ENCODE measurements around the gene ASCL5. TPM values are rescaled to one million over a fixed set of nuclear protein-coding genes. Genes with fewer than 3 reads are reported as not detected.
"Not testable (repeated sequence)": the region's sequence is repeated elsewhere in the genome, so short reads cannot be mapped to it uniquely, and the experiment has no call there.

The ASCL5 gene
- polyA plus RNA-seq, 3 donors from 2014 or later: 0.11 TPM; not detected in 2

DNA sequence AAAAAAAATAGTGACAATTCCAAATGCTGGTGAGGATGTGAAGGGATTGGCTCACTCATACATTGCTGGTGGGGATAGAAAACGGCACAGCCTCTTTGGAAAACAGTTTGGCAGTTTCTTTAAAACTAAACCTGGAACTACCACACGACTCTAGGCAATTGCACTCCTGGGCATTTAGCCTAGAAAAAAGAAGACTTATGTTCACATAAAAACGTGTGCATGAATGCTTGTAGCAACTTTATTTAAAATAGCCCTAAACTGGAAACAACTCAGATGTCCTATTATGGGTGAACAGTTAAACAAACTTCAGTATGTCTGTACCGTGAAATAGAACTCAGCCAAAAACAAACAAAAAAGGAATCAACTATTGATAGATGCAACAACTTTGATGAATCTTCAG, 36.7 kb upstream of the ASCL5 start:
- Mint-ChIP-seq H3K4me1 (no peaks in the 10 kb centered on the region), H3K4me3 (no peak overlapping the region), H3K36me3 (no peaks in the 10 kb centered on the region)

DNA sequence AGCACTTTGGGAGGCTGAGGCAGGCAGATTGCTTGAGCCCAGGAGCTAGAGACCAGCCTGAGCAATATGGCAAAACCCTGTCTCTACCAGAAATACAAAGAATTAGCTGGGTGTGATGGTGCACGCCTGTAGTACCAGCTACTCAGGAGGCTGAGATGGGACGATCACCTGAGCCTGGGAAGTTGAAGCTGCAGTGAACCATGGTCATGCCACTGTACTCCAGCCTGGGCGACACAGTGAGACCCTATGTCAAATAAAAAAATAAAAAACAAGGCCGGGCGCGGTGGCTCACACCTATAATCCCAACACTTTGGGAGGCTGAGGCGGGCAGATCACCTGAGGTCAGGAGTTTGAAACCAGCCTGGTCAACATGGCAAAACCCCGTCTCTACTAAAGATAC, 36.1 kb upstream of the ASCL5 start:
- DNase-seq, H3K36me3 Mint-ChIP-seq, H3K4me3 Mint-ChIP-seq, H3K27ac Mint-ChIP-seq, H3K4me1 Mint-ChIP-seq, H3K9me3 Mint-ChIP-seq: not testable (repeated sequence)
- H3K27me3 Mint-ChIP-seq (ENCODE audit: low read depth in 3 of 3): peaks cover 0 to 14% (median 3%) of the 10 kb centered on the region in 3 donors

More for the DNA sequence above, 36.7 kb upstream of the ASCL5 start:
- H3K9me3 Mint-ChIP-seq: peaks cover 0 to 3% (median 0%) of the 10 kb centered on the region in 6 donors
- H3K27ac Mint-ChIP-seq: no peak overlapping the region
- DNase-seq: no peak
- H3K27me3 Mint-ChIP-seq (ENCODE audit: low read depth in 3 of 3): peaks cover 0 to 14% (median 3%) of the 10 kb centered on the region in 3 donors

DNA sequence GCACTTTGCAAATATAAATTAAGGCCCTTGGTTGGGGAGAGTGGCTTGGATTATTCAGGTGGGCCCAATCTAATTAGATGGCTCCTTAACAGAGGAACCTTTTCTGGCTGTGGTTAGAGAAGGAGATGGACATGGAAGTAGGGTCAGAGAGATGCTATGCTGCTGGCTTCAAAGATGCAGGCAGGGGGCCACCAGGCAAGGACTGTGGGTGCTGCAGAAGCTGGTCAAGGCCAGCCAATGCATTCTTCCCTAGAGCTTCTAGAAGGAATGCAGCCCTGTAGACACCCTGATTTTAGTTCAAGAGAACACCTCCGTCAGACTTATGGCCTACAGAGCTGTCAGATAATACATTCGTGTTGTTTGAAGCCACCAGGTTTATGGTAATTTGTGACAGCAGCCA, 31.0 kb upstream of the ASCL5 start:
- Mint-ChIP-seq H3K4me1 (peaks cover 13 to 18% of the 10 kb centered on the region in 2 donors), H3K27me3 (ENCODE audit: low read depth in 3 of 3) (peaks cover 5 to 14% (median 6%) of the 10 kb centered on the region in 3 donors), H3K9me3 (peaks cover 0 to 3% (median 0%) of the 10 kb centered on the region in 6 donors), H3K4me3 (no peak overlapping the region), H3K36me3 (no peaks in the 10 kb centered on the region), H3K27ac (no peak overlapping the region)
- no peak for DNase-seq

DNA sequence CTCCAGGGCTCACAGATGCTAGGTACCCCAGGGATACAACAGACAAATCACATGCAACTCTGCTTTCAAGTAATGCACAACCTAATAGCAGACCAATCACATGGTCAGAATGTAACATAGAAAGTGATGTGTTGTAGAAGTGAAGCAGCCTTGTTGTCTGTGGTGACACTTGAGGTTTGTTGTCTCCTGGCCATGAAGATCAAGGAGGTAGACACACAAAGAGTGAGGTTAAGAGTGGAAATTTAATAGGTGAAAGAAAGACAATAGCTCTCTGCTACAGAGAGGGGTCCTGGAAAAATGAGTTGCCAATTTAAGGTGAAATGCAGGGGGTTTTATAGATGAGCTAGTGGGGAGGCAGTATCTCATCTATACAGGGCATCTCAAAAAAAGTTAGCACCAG, 29.8 kb upstream of the ASCL5 start:
- H3K27me3 Mint-ChIP-seq (ENCODE audit: low read depth in 3 of 3): peaks cover 5 to 12% (median 6%) of the 10 kb centered on the region in 3 donors
- peaks cover 0 to 3% (median 0%) of the 10 kb centered on the region in 6 donors for H3K9me3 Mint-ChIP-seq
- no peak for DNase-seq
- no peak overlapping the region for H3K4me3 Mint-ChIP-seq
- peaks cover 15 to 18% of the 10 kb centered on the region in 2 donors for H3K4me1 Mint-ChIP-seq
- H3K36me3 Mint-ChIP-seq: no peaks in the 10 kb centered on the region
- no peak overlapping the region for H3K27ac Mint-ChIP-seq

DNA sequence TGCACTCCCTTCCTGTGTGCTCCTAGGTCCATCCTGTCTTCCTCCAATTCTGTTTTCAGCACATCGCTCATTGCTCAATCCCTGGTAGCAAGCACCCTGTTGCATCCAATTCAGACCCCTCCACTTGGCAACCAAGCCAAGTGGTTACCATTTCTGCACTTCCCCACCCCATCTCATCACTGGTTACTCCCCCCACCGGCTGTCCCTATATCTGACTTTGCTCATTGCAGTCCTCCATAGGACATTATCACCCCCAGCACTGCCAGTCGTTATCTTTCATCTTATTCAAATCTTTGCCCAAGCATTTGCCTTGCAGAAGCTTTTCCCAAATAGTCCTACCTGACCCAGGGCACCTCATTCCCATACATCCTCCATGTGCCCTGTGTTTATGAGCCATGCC, 29.4 kb upstream of the ASCL5 start:
- H3K4me3 Mint-ChIP-seq: peak overlapping the region in 2 of 5 donors; percentile 2 to 23
- peaks cover 0 to 3% (median 0%) of the 10 kb centered on the region in 6 donors for H3K9me3 Mint-ChIP-seq
- peak overlapping the region in 1 of 6 donors; percentile 47 for H3K27ac Mint-ChIP-seq

DNA sequence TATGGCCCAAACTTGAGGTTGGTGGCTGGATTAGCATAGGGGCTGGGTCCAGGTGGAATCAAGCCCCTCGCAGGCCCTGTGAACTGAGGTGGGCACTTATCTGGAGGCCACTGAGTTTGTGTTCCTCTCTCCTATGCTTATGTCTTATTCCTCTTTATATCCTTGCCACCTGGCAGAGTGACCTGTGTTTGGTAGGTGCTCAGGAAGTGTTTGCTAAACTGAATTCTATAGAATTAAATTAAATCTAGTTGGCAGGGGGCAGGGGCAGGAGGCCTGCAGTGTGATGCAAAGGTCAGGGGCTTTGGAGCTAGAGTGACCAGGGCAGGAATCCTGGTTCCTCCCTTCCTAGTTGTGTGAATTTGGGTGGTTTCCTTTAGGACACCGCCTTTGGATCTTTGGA, 28.4 kb upstream of the ASCL5 start:
- DNase-seq: no peak
- Mint-ChIP-seq H3K36me3 (peaks cover 0 to 7% (median 4%) of the 10 kb centered on the region in 3 donors), H3K4me3 (peak overlapping the region in 2 of 5 donors; percentile 34 to 40), H3K4me1 (peaks cover 15 to 18% of the 10 kb centered on the region in 2 donors), H3K27ac (no peak overlapping the region), H3K9me3 (no peaks in the 10 kb centered on the region), H3K27me3 (ENCODE audit: low read depth in 3 of 3) (peaks cover 5 to 6% (median 6%) of the 10 kb centered on the region in 3 donors)

More for the DNA sequence above, 29.4 kb upstream of the ASCL5 start:
- DNase-seq: no peak
- H3K36me3 Mint-ChIP-seq: peaks cover 0 to 4% (median 0%) of the 10 kb centered on the region in 3 donors
- peaks cover 5 to 10% (median 6%) of the 10 kb centered on the region in 3 donors for H3K27me3 Mint-ChIP-seq (ENCODE audit: low read depth in 3 of 3)
- peaks cover 15 to 18% of the 10 kb centered on the region in 2 donors for H3K4me1 Mint-ChIP-seq

DNA sequence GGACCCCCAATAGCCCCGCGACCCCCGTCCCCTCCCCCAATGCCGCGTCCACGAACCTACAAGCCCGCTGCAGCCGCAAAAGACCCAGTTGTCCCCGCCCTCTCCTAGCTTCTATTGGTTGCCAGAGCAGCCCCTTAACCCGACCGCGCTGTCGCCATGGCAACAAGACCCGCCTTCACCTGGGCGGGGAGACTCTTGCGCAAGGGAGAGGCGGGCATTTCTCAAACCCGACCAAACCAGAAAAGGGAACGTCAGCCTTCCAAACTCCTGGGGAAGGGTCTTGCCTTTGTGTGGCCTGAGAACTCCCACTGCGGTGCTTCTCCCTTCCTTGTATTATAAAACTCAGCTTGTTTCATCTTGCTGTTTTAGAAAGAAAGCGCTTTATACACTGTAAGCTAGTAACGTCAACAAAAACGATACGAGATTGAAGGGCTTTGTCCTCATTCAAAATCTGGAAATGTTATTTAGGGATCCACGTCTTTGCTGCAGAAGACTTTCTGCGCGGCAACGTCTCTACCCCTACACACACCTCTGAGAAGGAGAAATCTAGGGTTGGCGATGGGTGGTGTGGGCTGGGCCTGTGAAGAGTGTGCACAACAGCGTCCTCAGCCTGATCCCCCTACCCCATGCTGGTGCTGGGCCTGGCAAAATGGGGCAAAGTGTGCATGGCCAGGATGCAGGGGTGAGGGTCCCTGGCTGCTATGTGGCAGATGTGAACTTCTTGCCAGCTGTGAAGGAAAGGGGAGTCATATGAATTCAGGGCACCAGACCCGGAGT, 27.6 kb upstream of the ASCL5 start, which contains the start of gene TMEM9:
TSS of gene TMEM9 (minus strand) at position 86 of the 777 bp plus-strand sequence. CDS start 551 bp downstream, outside the sequence.
- DNase-seq: peak; percentile 95 to 96 (median 95)
- Mint-ChIP-seq H3K4me1 (peaks cover 15 to 18% of the 10 kb centered on the region in 2 donors), H3K27ac (peak within 1 kb of the TSS; percentile 80 to 91 (median 82)), H3K9me3 (no peaks in the 10 kb centered on the region), H3K27me3 (ENCODE audit: low read depth in 3 of 3) (peaks cover 5 to 6% (median 6%) of the 10 kb centered on the region in 3 donors), H3K36me3 (peaks cover 0 to 7% (median 4%) of the 10 kb centered on the region in 3 donors), H3K4me3 (peak within 1 kb of the TSS; percentile 89 to 92 (median 92))

DNA sequence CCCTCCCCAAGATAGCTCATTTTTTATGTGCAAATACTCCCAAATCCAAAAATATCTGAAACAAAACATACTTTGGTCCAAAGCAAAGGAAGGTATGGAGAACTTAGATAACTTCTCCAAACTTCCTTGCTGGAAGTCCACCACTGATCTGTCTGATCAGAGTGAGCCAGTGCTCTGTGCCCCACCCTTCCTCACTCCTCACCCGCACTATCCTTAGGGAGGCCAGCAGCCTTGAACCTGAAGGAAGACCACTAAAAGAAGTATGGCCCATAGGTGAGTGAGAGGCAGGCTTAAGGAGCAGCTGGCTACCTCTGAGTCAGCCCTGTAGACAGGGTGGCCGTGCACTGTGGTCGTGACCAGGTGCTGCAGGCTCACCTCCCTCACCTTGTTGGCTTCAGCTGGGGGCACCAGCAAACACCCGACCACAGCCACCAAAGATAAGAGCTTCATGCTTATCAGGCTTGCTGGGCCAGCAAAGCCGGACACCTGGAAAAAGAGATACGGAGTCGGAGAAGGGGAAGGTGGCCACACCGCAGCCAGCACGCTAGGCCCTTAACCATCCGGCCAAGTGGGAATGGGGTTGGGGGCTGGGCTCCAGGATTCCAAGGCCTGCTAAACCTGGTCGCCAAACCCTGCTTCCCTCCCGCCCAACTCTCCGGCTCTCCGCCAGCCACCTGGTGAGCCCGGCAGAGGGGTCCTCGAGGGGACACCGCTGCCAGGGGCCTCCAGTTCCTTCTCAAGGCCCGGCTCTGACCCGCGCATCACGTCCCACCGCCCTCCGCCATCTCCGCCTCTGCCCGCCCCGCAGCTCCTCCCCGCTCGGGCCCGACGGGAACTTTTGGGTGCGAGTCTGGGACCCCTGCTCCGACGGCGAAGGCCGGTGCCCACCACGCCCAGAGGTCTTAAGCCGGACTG, 26.7 kb upstream of the ASCL5 start:
- H3K27me3 Mint-ChIP-seq (ENCODE audit: low read depth in 3 of 3): peaks cover 4 to 6% (median 5%) of the 10 kb centered on the region in 3 donors
- no peaks in the 10 kb centered on the region for H3K9me3 Mint-ChIP-seq
- H3K4me1 Mint-ChIP-seq: peaks cover 15 to 18% of the 10 kb centered on the region in 2 donors
- DNase-seq: no peak
- H3K4me3 Mint-ChIP-seq: peak overlapping the region; percentile 89 to 92 (median 92)
- H3K36me3 Mint-ChIP-seq: peaks cover 4 to 13% (median 6%) of the 10 kb centered on the region in 3 donors
- peak overlapping the region in 5 of 6 donors; percentile 81 to 91 (median 83) for H3K27ac Mint-ChIP-seq

DNA sequence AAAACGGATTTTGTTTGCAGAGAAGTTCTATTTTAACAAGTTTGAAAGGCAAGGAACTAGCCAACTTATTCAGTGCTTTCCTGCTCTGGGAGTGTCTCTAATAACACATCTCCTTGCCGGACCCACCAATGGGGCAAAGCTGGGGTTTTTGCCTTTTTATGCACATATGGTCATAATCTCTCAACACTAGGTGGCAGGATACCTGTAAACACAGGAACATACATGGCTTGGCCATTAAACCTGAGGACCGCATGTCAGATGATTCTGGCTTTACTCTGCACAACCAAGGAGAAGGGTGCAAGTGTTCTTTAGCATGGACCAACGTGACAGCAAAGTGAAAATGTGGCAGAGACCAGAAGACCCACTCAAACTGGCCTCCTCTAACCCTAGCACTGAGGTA, 22.4 kb upstream of the ASCL5 start:
- peaks cover 18 to 28% (median 28%) of the 10 kb centered on the region in 3 donors for H3K36me3 Mint-ChIP-seq
- H3K9me3 Mint-ChIP-seq: no peaks in the 10 kb centered on the region
- H3K27me3 Mint-ChIP-seq (ENCODE audit: low read depth in 3 of 3): peaks cover 1 to 7% (median 2%) of the 10 kb centered on the region in 3 donors
- H3K4me3 Mint-ChIP-seq: no peak overlapping the region
- H3K27ac Mint-ChIP-seq: no peak overlapping the region
- no peak for DNase-seq
- H3K4me1 Mint-ChIP-seq: peaks cover 9 to 11% of the 10 kb centered on the region in 2 donors

DNA sequence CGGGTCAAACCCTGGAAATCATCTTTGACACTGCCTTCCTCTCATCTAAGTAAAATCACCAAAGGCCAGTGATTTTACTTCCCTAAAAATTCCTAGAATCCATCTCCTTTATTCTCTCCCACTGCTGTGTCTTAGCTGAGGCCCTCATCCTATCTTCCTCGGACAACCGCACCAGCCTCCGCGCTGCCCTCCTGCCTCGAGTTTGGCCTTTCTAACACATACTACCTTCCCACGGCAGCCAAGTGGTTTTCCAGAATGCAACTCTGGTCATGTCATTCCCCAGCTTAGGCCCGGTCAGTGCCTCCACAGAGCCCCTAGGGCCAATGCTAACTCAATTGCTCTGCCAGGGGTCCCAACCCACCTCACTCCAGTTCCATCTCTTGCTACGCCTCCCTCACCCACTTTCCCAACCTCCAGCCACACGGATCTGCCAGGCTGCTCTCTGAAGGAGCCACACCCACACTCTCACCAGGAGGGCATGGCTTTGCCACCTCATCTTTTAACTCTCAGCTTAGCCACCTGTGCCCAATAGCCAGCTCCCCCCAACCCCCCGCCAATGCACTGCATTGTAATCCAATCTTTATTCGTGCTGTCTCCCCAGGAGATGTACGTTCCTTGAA, 20.5 kb upstream of the ASCL5 start:
- Mint-ChIP-seq H3K27me3 (ENCODE audit: low read depth in 3 of 3) (peaks cover 0 to 5% (median 0%) of the 10 kb centered on the region in 3 donors), H3K36me3 (peaks cover 23 to 45% (median 44%) of the 10 kb centered on the region in 3 donors), H3K4me3 (no peak overlapping the region), H3K9me3 (no peaks in the 10 kb centered on the region), H3K4me1 (peaks cover 0 to 1% of the 10 kb centered on the region in 2 donors), H3K27ac (no peak overlapping the region)
- DNase-seq: no peak

DNA sequence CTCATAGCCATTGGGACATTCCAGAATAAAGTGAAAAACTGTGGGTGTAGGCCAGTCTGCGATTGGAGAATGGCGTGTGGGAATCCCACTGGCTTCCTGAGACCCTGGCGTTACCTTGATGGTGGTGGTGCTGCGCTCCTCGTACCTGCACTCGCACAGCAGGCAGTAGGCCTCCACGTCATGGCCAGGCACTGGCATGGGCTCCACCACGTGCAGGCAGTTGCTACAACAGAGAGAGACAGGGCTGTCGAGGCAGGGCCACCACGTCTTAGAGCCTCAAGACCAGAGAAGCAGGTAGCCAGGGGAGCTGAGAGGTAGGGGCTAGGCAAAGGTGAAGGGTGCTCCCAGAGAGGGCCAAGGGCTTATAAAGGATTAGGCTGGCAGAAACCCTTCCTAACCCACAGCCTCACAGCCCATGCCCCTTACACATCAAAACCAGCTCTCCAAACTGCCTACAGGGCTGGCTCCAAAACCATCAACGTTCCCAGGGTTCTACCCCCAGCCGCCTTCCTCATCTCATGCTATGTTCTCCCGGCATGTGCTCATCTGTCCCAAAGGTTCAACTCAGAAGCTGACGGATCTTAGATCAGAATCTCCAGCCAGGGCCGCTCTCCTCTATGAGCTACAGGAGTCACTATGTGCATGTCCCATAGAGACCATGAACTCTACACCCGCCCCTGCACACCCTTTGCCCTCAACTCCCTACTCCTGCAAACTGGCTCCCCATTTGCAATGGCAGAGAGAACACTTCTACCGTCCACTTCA, 19.8 kb upstream of the ASCL5 start:
- H3K27me3 Mint-ChIP-seq (ENCODE audit: low read depth in 3 of 3): peaks cover 0 to 5% (median 0%) of the 10 kb centered on the region in 3 donors
- no peaks in the 10 kb centered on the region for H3K9me3 Mint-ChIP-seq
- DNase-seq: no peak
- no peak overlapping the region for H3K27ac Mint-ChIP-seq
- no peaks in the 10 kb centered on the region for H3K4me1 Mint-ChIP-seq
- no peak overlapping the region for H3K4me3 Mint-ChIP-seq
- peaks cover 27 to 48% (median 47%) of the 10 kb centered on the region in 3 donors for H3K36me3 Mint-ChIP-seq

DNA sequence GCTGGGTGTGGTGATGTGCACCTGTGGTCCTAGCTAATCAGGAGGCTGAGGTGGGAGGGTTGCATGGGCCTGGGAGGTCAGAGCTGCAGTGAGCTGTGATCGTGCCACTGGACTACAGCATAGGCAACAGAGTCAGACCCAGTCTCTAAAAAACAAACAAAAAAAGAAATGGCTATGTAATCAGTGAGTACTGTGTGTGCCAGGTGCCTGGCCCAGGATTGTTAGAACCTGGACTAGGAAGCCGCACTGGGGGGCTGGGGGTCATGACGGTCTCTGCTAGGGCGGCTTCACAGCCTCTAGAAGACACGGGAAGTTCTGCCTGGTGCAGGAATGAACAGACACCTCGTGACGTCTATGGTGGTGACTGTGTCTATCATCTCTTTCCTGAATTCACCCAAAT, 18.8 kb upstream of the ASCL5 start:
- Mint-ChIP-seq H3K4me1 (no peaks in the 10 kb centered on the region), H3K36me3 (peaks cover 27 to 49% (median 44%) of the 10 kb centered on the region in 3 donors), H3K27me3 (ENCODE audit: low read depth in 3 of 3) (peaks cover 0 to 5% (median 0%) of the 10 kb centered on the region in 3 donors), H3K9me3 (no peaks in the 10 kb centered on the region), H3K4me3 (no peak overlapping the region), H3K27ac (no peak overlapping the region)
- DNase-seq: no peak
